Mucosa of descending colon (tissue), 3 donors: ENCODE measurements around the gene PRRG2. TPM values are rescaled to one million over a fixed set of nuclear protein-coding genes. Genes with fewer than 3 reads are reported as not detected.
A peak's percentile ranks its signal among the peaks of the same experiment; 100 is the strongest.

Experiments
- ATAC-seq: fragments of 200-7000 bp; cut with Tn5 transposase; one replicate; pipeline ENCODE4 v1.9.1; 2020; ENCODE audit warnings: mild to moderate bottlenecking, moderate library complexity
- DNase-seq, 3 donors: peaks; one replicate each; pipeline ENCODE4 v3.0.0-alpha.2; 2020
- H3K36me3 ChIP-seq: fragments of 200-600 bp; one replicate; pipeline ENCODE4 v1.8.0; 2021; ENCODE audit warnings: low read depth, mild to moderate bottlenecking
- H3K4me1 ChIP-seq: fragments of 200-600 bp; one replicate; pipeline ENCODE4 v1.8.0; 2021; ENCODE audit warnings: low read depth, mild to moderate bottlenecking
- H3K4me3 ChIP-seq: fragments of 200-600 bp; one replicate; pipeline ENCODE4 v1.8.0; 2021; ENCODE audit warnings: mild to moderate bottlenecking
- H3K9me3 ChIP-seq: fragments of 200-600 bp; one replicate; pipeline ENCODE4 v1.8.0; 2021; ENCODE audit warnings: mild to moderate bottlenecking
- CTCF ChIP-seq: fragments of 200-600 bp; IDR thresholded peaks from one replicate; pipeline ENCODE4 v1.8.0; 2022; ENCODE audit warnings: antibody characterized with exemption, mild to moderate bottlenecking
- intact Hi-C, 2 donors: fragments of 100-400 bp; cut with DNase I in 1 of 2; cut with micrococcal nuclease in 1 of 2; formaldehyde crosslinking; loops; one replicate each; pipeline versions ENCODE4 v1.11.0 to v1.11.1; 2022; cut with DNase I, micrococcal nuclease
- total RNA-seq, 3 donors: library from RNA; stranded (reverse); fragmentation: NEBNext Ultra II Directional in 2 of 3; extraction: Animal tissue kit (Norgen Biotek cat#: 25700) in 2 of 3; gene quantifications; one replicate each; pipeline versions ENCODE4 v1.2.1 to v1.2.4, GENCODE V29; 2021 to 2023
- donor health status: DM: no; HTN: no; CAD: no; lungs with moderate emphysema.
- donor health status: DM: no; HTN: no; CAD: no.
- donor health status: DM: no; HTN: yes; CAD: no.

PRRG2 gene
- total RNA-seq, 3 donors from 2014 or later: 9.1 to 25.1 (median 18.9) TPM

GRCh38 chr19:49637821-49638738 lies 57.0 kb downstream of the PRRG2 start:
- Histone ChIP-seq H3K4me3 (no peak overlapping the region), H3K4me1 (peaks cover 26% of the 10 kb centered on the region), H3K9me3 (no peaks in the 10 kb centered on the region), H3K36me3 (peaks cover 5% of the 10 kb centered on the region)
- intact Hi-C loops: no loop called here
- no peak for TF ChIP-seq CTCF
- ATAC-seq (peak; percentile 45), DNase-seq (peak; percentile 88 to 93 (median 93))

- intact Hi-C loops: no loop called here
- H3K4me1 ChIP-seq: peaks cover 32% of the 10 kb centered on the region
- H3K36me3 ChIP-seq: peaks cover 5% of the 10 kb centered on the region
- TF ChIP-seq CTCF: no peak
- no peaks in the 10 kb centered on the region for H3K9me3 ChIP-seq
- DNase-seq (peak in 2 of 3 donors; percentile 57), ATAC-seq (no peak)
- peak overlapping the region; percentile 28 for H3K4me3 ChIP-seq
Observed at GRCh38 chr19:49639401-49640112, 58.4 kb downstream of the PRRG2 start.

- intact Hi-C loops: no loop called here
- DNase-seq: peak; percentile 99 to 100 (median 100)
- Histone ChIP-seq H3K9me3 (no peaks in the 10 kb centered on the region), H3K4me1 (peaks cover 32% of the 10 kb centered on the region), H3K4me3 (peak within 1 kb of the TSS; percentile 28), H3K36me3 (peaks cover 5% of the 10 kb centered on the region)
- TF ChIP-seq CTCF: peak; percentile 11
- ATAC-seq: peak; percentile 73
Observed at GRCh38 chr19:49640113-49640898, 59.2 kb downstream of the PRRG2 start, which contains the start of gene RRAS. TSS of gene RRAS (minus strand) at chr19:49640143. CDS start at chr19:49640098, 45 bp downstream.

Other genes with a start within 250 kb of the PRRG2 start
- gene CD37, start 245.9 kb upstream of the PRRG2 start, total RNA-seq: 10 to 100 TPM in 2 of 3 donors, 1 to 10 TPM in 1; 5.6 to 11.2 (median 10.1) TPM
- gene TEAD2, start 218.9 kb upstream of the PRRG2 start, total RNA-seq: 10 to 100 TPM in 2 of 3 donors, 1 to 10 TPM in 1; 9.8 to 64.0 (median 21.8) TPM
- gene DKKL1, start 217.4 kb upstream of the PRRG2 start, total RNA-seq: under 1 TPM in 1 of 3 donors, not detected in 2; 0.44 TPM
- gene KASH5, start 193.1 kb upstream of the PRRG2 start, total RNA-seq: not detected
- gene PTH2, start 157.9 kb upstream of the PRRG2 start, total RNA-seq: not detected
- not detected for gene GFY, start 155.9 kb upstream of the PRRG2 start, total RNA-seq
- 1 to 10 TPM in 1 of 3 donors, under 1 TPM in 2; 0.20 to 1.0 (median 0.51) TPM for gene SLC17A7, start 139.8 kb upstream of the PRRG2 start, total RNA-seq
- 10 to 100 TPM; 65.2 to 78.7 (median 76.6) TPM for gene PIH1D1, start 129.5 kb upstream of the PRRG2 start, total RNA-seq
- 10 to 100 TPM; 31.2 to 36.4 (median 36.3) TPM for gene ALDH16A1, start 128.1 kb upstream of the PRRG2 start, total RNA-seq
- gene FLT3LG, start 107.1 kb upstream of the PRRG2 start, total RNA-seq: 10 to 100 TPM in 1 of 3 donors, 1 to 10 TPM in 2; 3.3 to 14.8 (median 7.8) TPM
- 1,000 to 10,000 TPM; 2,162 to 2,782 (median 2,296) TPM for gene RPL13A, start 93.7 kb upstream of the PRRG2 start, total RNA-seq
- 1,000 to 10,000 TPM; 1,414 to 1,682 (median 1,521) TPM for gene RPS11, start 84.9 kb upstream of the PRRG2 start, total RNA-seq
- 100 to 1,000 TPM; 308 to 537 (median 450) TPM for gene FCGRT, start 68.7 kb upstream of the PRRG2 start, total RNA-seq
- gene RCN3, start 53.3 kb upstream of the PRRG2 start, total RNA-seq: 10 to 100 TPM; 28.5 to 42.2 (median 34.0) TPM
- 10 to 100 TPM; 59.2 to 72.5 (median 66.3) TPM for gene NOSIP, start 760 bp upstream of the PRRG2 start, total RNA-seq
- gene PRR12, start 9.9 kb downstream of the PRRG2 start, total RNA-seq: 10 to 100 TPM; 24.2 to 37.3 (median 26.2) TPM
- 10 to 100 TPM; 43.9 to 89.8 (median 48.6) TPM for gene RRAS, start 58.8 kb downstream of the PRRG2 start, total RNA-seq
- 10 to 100 TPM; 55.5 to 75.0 (median 56.1) TPM for gene SCAF1, start 60.9 kb downstream of the PRRG2 start, total RNA-seq
- gene IRF3, start 84.5 kb downstream of the PRRG2 start, total RNA-seq: 100 to 1,000 TPM in 1 of 3 donors, 10 to 100 TPM in 2; 76.1 to 119 (median 90.1) TPM
- 10 to 100 TPM in 2 of 3 donors, 1 to 10 TPM in 1; 9.6 to 20.8 (median 16.3) TPM for gene BCL2L12, start 84.6 kb downstream of the PRRG2 start, total RNA-seq
- gene PRMT1, start 96.0 kb downstream of the PRRG2 start, total RNA-seq: 100 to 1,000 TPM in 1 of 3 donors, 10 to 100 TPM in 2; 68.1 to 101 (median 94.8) TPM
- 1 to 10 TPM in 2 of 3 donors, under 1 TPM in 1; 0.69 to 1.3 (median 1.2) TPM for gene ADM5, start 108.3 kb downstream of the PRRG2 start, total RNA-seq
- gene CPT1C, start 109.8 kb downstream of the PRRG2 start, total RNA-seq: 1 to 10 TPM; 1.9 to 7.6 (median 2.2) TPM
- gene TSKS, start 182.0 kb downstream of the PRRG2 start, total RNA-seq: under 1 TPM in 1 of 3 donors, not detected in 2; 0.35 TPM
- gene AP2A1, start 185.7 kb downstream of the PRRG2 start, total RNA-seq: 10 to 100 TPM; 73.6 to 84.8 (median 82.5) TPM
- 10 to 100 TPM in 2 of 3 donors, 1 to 10 TPM in 1; 6.6 to 21.0 (median 11.9) TPM for gene FUZ, start 232.0 kb downstream of the PRRG2 start, total RNA-seq
- 10 to 100 TPM; 54.7 to 57.4 (median 55.2) TPM for gene MED25, start 237.0 kb downstream of the PRRG2 start, total RNA-seq